Middle frontal gyrus (tissue), 1 donor: Measurements from ENCODE around the gene DHX30.
"Not testable (repeated sequence)": the region's sequence is repeated elsewhere in the genome, so short reads cannot be mapped to it uniquely, and the experiment has no call there.

Source experiments
- DNase-seq: peaks from one replicate; pipeline ENCODE4 v3.0.0-alpha.2; 2015; ENCODE audit warnings: low spot score; ENCODE audit errors: extremely low spot score

The DHX30 gene, protein sequence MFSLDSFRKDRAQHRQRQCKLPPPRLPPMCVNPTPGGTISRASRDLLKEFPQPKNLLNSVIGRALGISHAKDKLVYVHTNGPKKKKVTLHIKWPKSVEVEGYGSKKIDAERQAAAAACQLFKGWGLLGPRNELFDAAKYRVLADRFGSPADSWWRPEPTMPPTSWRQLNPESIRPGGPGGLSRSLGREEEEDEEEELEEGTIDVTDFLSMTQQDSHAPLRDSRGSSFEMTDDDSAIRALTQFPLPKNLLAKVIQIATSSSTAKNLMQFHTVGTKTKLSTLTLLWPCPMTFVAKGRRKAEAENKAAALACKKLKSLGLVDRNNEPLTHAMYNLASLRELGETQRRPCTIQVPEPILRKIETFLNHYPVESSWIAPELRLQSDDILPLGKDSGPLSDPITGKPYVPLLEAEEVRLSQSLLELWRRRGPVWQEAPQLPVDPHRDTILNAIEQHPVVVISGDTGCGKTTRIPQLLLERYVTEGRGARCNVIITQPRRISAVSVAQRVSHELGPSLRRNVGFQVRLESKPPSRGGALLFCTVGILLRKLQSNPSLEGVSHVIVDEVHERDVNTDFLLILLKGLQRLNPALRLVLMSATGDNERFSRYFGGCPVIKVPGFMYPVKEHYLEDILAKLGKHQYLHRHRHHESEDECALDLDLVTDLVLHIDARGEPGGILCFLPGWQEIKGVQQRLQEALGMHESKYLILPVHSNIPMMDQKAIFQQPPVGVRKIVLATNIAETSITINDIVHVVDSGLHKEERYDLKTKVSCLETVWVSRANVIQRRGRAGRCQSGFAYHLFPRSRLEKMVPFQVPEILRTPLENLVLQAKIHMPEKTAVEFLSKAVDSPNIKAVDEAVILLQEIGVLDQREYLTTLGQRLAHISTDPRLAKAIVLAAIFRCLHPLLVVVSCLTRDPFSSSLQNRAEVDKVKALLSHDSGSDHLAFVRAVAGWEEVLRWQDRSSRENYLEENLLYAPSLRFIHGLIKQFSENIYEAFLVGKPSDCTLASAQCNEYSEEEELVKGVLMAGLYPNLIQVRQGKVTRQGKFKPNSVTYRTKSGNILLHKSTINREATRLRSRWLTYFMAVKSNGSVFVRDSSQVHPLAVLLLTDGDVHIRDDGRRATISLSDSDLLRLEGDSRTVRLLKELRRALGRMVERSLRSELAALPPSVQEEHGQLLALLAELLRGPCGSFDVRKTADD

DNA sequence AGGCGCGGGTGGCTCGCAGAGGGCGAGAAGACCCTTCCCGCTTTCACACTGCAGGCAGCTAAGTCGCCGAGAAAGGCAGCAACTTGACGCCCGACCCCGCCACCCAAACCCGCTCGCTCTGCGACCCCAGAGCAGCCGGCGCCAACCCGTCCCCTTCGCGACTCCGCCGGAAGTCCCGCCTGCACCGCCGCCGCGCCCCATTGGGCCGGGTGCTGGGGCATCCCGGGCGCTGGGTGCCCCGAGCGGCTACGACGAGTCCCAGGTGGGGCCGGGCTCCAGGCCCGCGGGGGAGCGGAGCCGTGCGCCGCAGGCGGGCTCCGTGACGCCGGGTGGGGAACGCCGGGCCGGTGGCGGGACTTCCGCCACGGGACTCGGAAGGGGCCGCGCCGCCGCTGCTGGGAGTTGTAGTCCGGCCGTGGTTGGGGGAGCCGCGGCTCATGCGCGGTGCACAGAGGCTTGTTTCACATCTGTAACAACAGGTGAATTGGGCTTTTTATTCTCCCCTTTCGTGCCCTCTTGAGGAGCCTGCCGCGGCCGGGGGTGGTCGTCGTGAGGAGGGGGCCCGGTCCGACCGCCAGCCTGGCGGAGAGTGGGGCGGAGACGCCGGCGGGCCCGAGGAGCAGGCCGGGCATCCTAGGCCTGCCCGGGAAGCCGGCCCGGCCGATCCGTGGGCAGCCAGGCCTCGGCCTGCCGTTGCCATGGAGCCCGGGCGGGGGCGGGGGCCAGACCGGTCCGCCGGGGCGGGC is at the start of gene DHX30:
TSS of gene DHX30 (plus strand) at position 405 of the 746 bp plus-strand sequence. CDS start 7,546 bp downstream, outside the sequence.
- peak; percentile 82 for DNase-seq

DNA sequence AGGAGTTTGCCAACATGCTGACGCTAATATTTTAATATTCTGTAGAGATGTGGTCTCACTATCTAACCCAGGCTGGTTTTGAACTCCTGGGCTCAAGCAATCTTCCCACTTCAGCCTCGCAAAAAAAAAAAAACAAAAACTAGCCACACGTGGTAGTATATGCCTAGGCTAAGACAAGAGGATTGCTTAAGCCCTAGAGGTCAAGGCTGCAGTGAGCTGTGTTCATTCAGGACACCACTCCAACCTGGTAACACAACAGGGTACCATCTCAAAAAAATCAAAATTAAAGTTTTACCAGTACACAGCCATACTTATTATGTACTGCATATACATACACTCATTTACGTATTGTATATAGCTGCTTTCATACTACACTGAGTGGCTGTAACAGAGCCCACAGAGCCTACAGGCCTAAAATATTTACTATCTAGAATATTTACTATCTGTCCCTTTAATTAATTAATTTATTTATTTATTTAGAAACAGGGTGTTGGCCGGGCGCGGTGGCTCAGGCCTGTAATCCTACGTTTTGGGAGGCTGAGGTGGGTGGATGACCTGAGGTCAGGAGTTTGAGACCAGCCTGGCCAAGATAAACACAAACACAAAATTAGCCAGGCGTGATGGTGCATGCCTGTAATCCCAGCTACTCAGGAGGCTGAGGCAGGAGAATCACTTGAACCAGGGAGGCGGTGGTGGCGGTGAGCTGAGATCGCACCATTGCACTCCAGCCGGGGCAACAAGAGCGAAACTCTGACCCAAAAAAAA is 44.5 kb upstream of the DHX30 start:
- DNase-seq = no peak

DNA sequence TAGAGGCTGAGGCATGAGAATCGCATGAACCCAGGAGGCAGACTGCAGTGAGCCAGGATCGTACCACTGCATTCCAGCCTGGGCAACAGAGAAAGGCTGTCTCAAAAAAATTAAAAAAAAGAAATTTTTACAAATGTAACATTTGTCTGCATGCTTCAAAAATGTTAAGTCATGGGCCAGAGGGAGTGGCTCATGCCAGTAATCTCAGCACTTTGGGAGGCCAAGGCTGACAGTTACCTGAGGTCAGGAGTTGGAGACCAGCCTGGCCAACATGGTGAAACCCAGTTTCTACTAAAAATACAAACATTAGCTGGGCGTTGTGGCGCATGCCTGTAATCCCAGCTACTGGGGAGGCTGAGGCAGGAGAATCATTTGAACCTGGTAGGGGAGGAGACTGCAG is 42.7 kb upstream of the DHX30 start:
- DNase-seq = not testable (repeated sequence)

DNA sequence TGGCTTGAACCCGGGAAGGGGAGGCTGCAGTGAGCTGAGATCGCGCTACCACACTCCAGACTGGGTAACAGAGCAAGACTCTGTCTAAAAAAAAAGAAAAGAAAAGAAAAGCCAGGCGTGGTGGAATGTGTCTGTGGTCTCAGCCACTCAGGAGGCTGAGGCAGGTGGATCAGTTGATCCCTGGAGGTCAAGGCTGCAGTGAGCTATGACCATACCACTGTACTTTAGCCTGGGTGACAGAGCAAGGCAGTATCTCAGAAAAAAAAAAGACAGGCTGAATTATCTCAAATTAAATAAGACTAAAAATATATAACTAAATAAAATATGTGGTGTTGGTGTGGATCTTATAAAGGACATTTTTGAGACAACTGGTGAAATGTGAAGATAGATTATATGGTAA is 41.9 kb upstream of the DHX30 start:
- DNase-seq = no peak

DNA sequence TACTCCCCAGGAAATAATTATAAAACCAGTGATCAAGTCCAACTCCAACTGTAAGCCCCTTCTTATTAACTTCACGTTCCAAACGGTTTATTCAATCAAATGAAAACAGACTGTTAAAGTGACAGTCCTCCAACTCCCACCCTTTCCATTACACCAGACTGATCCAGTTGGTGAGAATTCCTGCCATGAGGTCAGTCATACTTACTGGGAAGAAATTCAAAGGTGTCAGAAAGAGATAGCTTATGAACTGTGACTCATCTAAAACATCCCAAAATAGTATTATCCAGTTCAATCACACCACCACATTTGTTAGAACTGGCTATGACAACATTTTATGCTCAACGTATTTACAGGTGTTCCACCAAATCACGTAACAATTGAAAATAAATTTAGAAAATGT is 40.7 kb upstream of the DHX30 start:
- DNase-seq = no peak

DNA sequence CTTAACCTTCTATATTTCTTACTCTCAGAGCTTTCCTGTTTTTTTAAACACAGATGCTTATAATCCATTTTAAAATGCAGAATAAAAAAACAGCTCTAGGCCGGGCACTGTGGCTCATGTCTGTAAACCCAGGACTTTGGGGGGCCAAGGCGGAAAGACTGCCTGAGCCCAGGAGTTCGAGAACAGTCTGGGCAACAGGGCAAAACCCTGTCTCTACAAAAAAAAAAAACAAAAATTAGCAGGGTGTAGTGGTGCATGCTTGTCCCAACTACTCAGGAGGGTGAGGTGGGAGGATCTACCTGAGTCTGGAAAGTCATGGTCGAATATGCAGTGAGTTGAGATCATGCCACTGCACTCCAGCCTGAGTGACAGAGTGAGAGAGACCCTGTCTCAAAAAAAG is 36.8 kb upstream of the DHX30 start:
- no peak for DNase-seq

DNA sequence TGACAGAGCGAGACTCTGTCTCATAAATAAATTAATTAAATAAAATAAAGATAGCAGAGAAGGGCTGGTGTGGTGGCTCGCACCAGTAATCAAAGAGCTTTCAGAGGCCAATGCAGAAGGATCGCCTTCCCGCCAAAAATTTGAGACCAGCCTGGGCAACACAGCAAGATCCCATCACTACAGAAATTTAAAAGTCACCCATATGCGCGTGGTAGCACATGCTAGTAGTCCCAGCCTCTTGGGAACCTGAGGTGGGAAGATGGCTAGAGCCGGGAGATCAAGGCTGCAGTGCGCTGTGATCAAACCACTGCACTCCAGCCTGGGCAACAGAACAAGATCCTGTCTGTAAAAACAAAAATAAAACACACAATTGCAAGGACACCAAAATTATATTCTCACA is 30.9 kb upstream of the DHX30 start:
- DNase-seq = no peak

DNA sequence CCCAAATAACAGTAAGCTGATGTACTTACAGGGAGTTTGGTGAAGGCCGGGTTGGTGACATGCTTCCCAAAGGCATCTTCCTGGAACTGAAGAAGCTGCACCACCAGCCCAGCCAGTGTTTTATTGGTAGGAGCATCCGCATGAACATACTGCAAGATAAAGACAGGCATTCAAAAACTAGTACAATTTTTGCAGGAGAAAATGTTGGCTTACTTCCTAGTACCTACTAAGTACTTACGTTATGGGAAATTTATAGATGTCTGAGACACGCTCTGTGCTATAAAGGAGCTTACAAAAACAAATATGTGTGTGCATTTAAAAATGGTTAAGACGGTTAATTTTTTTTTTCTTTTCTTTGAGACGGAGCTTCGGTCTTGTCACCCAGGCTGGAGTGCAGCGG is 30.1 kb upstream of the DHX30 start:
- no peak for DNase-seq

DNA sequence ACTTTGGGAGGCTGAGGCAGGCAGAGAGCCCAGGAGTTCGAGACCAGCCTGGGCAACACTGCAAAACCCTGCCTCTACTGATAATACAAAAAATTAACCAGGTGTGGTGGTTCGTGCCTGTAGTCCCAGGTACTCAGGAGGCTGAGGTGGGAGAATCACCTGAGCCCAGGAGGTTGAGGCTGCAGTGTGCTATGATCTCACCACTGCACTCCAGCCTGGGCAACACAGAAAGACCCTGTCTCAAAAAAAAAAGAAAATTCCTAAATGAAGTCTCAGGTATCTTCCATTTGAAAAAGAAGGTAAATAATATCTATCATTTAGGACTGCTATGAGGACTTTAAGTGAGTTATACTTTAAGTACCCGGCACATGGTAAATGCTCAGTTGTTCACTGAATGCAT is 24.2 kb upstream of the DHX30 start:
- DNase-seq = no peak

DNA sequence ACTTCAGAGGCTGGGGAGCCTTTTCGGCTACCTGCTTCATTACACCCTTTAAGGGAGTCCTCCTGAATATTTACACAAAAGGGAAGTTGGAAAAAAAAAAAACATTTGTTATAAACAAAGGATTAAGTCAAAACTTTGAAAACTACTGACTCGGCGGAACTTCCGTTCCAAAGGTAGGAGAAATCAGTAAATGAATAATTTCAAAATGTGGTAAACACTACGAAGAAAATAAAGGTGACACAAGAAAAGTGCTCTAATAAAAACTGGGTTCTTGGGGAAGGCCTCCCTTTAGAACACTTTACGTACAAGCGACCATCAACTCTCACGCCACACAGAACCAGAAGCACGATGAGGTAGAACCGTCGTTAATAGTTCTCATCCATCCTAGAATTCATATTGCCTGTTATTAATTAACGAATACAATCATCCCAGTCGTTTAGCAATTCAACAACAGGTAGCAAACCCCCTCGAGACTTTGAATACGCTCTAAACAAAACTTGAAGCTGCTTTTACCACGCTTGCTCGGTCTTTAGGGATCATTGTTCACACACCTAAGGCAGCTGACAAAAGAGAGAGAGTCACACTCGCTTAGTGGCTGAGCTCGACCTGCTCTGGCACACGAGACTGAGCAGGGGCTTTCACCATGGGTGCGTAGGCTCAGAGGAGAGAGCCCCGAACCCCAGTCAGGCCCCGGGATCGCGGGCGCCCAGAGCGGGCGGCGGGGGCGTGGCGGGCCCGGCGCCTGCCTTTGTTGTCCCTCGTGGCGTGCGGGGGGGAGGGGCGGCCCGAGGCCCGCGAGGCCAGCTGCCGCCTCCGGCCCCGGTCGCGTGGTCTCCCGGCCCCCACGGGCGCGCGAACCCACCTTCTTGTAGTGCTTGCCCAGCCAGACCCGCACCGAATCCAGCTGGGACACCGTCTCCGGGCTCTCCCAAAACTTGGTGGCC is 21.9 kb upstream of the DHX30 start:
- DNase-seq = no peak

DNA sequence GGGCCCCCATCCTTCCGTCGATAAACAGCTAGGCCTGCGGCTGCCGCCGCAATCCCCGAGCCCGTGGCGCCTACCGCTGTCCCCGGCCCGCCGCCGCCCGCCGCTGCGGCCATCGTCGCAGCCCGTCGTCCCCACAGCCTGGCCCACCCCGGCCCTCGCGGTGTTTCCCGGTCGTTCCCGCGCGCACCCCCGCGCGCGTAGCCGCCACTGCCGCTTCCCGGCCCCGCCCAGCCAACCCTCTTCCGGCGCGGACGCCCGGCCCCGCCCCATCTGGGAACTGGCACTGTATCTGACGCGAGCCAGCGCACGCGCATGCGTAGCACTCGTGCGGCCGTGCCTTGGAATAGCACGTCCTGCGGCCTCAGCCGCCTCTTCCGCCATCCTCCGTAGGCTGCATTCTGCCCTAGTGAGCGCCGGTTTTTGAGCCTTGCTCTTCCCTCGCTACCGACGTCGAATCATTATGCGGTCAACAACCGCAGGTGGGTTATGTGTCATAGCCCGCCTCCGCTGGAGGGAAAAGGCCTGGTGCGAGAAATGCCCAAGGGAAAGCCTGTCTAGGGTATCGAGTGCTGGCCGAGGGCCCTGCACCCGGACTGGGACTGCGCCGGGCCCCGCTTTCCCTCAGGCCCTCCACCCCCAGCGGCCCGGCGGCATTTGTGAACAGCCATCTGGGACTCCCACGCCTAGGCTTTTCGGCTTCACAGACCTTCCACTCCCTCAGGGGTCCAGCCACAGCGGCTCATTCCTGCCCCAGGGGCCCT is 21.1 kb upstream of the DHX30 start, which contains the start of gene SMARCC1:
TSS of gene SMARCC1 (minus strand) at position 209 of the 761 bp plus-strand sequence. CDS start at position 113, 96 bp downstream.
- DNase-seq = peak; percentile 94

DNA sequence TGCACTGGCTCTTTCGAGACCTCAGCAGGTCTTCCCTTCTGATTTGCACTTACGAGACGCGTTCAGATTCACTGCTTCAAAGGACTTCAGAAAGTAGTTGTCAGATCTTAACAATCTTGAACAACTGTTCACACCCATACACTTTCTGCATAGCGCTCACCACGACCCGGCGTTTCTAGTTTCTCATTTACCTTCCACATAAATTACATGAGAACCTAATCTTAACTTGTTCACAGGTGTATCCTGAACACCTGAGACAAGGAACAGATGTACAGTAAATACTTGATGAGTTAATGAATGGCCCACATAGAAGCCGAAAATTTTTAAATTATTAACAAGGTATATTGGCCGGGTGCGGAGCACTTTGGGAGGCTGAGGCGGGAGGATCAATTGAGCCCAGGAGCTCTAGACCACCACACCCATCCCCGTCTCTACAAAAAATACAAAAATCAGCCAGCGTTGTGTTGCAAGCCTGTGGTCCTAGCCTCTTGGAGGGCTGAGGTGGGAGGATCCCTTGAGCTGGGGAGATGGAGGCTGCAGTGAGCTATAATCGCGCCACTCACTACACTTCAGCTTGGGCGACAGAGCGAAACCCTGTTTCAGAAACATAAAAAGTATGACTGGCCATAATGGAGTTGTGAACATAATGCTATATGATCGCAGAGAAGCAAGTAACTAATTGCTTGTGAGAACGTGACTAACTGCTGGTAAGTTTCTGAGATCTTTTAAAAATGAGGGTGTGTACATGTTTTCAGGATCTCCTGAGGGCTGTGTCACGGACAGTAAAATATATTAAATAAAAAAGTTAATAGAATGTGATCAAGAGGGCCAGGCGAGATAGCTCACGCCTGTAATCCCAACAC is 20.3 kb upstream of the DHX30 start:
- DNase-seq = no peak

DNA sequence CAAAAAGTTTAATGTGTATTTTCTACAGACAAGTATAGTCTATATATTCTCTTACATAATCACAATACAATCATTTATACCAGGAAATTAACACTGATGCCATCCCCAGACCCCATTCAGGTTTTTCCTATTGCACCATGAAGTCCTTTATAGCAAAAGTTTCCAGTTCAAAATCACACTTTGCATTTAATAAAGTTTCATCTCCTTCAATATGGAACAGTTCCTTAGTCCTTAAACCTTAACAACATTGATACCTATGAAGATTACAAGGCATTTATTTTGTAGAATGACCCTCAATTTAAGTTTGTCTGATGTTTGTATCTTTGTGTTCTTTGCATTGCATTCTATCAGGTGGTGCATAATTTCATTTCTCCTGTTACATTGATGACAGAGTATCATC is 19.3 kb upstream of the DHX30 start:
- no peak for DNase-seq

DNA sequence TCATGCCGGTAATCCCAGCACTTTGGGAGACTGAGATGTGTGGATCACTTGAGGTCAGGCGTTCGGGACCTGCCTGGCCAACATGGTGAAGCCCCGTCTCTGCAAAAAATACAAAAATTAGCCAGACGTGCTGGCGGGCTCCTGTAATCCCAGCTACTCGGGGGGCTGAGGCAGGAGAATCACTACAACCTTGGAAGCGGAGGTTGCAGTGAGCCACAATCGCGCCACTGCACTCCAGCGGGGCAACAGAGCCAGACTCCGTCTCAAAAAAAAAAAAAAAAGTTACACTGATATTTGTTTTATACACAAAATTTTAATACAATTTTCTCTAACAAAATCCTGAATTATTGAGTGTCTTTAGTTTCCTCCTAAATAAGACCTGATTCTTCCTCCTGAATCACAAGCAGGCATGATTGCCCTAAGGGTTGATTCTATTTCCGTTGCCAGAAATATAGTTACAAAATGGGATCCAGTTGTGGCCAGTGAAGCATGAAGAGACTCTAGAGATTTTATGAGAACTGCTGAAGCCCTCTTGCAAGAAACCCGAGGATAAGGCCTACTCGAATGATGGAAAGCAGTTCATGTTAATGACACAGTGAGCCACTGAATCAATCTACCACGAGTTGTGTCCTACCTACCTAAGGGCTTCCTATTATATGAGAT is 11.6 kb upstream of the DHX30 start:
- no peak for DNase-seq

DNA sequence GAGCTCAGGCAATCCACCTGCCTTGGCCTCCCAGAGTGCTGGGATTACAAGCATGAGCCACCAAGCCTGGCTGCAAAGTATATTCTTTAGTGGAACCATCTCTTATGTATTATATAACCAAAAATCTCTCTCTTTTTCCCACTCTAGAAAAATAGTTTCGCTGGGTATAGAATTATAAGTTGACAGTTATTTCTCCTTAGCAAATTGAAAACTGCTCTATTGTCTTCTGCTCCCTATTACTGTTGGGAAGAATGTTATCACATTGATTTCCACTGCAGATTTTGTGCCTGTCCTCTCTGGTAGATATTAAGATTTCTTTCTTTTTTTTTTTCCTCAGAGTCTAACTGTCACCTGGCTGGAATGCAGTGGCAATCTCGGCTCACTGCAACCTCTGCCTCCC is 10.2 kb upstream of the DHX30 start:
- DNase-seq = no peak

DNA sequence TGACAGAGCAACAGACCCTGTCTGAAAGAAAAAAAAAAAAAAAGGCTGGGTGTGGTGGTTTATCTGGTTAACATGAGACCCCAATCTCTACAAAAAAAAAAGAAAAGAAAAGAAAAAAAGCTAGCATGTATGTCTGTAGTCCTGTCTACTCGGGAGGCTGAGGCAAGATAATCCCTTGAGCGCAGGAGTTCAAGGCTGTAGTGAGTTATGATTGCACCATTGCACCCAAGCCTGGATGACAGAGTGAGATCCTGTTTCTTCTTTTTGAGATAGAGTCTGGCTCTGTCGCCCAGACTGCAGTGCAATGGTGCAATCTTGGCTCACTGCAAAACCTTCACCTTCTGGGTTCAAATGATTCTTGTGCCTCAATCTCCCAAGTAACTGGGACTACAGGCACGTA is 8.4 kb upstream of the DHX30 start:
- no peak for DNase-seq

DNA sequence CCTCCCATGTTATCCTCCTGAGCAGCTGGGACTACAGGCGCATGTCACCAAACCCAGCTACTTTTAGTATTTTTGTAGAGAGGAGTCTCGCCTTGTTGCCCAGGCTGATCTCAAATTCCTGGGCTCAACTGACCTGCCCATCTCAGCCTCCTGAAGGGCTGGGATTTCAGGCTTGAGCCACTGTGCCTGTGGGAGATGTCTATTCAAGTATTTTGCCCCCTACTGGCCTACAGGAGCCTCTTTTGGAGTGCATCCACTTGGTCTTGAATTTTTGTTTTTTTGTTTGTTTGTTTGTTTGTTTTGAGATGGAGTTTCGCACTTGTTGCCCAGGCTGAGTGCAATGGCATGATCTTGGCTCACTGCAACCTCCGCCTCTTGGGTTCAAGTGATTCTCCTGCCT is 3.2 kb upstream of the DHX30 start:
- DNase-seq = no peak
